HG03196 (cell line): ENCODE results near the gene KDM2A.
"Not testable (repeated sequence)": the region's sequence is repeated elsewhere in the genome, so short reads cannot be mapped to it uniquely, and the experiment has no call there.

Source experiments
- ATAC-seq: cut with Tn5 transposase; IDR thresholded peaks from one replicate; pipeline ENCODE4 v1.9.1; 2021; ENCODE audit not compliant: unreplicated experiment

Gene KDM2A

DNA sequence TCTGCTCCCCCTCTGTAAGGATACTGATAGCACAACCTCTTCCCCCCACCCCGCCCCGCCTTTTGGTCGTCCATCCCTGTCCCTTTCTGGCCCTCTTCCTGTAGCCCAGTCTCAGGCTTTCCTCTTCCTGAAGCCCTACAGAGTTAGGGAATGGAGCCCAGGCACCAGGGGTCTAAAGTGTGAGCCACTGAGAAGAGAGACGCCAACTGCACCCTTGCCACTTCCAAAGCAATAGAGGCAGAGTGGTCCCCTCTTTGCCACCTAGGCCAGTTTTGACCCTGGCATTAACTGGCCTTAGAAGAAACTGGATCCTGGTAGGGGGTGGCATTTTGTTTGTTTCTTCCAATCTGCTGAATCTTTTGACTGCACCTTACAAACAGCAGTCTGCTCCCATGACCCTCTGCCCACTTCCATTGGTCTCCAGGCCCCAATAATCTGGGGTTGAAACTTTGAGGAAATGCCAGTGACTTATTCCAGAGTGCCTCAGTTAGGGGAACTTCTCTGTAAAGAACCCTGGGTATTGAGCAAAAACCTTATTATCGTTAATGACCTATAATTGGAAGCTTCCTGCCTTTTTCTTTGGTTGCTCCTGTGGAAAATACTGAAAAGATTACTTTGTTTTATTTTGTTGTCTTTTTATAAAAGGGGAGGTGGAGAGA lies 137.5 kb downstream of the KDM2A start:
- ATAC-seq: no peak

DNA sequence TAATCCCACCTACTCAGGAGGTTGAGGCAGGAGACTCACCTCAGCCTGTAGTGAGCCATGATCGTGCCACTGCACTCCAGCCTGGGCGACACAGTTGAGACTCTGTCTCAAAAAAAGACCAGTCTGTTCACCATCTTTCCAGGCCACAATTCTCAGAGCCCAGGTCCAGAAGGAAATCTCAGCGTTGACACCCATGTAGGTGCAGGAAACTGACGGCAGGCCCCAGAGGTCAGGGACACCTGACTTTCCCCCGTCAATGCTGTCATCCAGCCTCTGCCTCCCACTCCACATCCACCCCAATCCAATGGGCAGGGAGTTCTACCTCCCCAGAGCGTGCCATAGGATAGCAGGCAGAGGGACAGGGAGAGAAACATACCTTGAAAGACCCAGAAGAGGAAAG lies 141.3 kb downstream of the KDM2A start:
- ATAC-seq: no peak

DNA sequence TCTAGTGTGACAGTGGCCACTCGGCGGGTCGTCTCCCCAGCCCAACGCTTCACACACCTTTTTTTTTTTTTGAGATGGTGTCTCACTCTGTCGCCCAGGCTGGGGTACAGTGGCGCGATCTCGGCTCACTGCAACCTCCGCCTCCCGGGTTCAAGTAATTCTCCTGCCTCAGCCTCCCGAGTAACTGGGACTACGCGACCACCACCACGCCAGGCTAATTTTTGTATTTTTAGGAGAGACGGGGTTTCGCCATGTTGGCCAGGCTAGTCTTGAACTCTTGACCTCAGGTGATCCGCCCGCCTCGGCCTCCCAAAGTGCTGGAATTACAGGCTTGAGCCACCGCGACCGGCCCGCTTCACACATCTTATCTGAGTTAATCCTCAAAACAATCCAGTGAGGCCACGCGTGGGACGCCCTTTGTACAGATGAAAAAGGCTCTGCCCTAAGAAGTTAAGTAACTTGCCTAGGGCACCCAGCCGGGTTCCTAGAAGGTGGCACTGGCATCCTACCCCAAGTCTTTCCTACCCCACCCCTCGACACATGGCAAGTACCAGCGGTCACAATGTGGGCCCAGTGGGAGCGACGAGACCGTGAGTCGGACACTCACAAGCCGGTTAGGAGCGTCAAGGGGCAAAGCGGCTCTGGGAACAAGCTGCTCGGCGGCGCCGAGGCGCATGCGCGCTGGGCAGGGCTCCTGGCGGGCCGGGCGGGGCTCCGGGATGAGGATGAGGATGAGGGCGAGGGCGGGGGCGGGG lies 142.0 kb downstream of the KDM2A start:
- ATAC-seq: not testable (repeated sequence)

DNA sequence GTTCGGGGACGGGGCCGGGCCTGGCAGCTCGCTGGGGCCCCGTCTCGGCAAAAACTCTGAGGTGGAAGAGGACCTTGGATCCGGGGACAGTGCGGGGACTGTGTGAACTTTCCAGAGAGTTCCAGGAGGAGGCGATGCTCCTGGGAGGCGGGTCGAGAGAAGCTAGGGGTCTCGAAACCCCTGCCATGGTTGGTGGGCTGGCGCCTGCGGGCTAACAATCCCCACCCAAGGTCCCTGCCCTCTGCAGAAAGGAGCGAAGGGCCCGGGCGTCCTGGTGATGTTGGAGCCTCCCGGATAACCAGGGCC lies 142.5 kb downstream of the KDM2A start:
- ATAC-seq: no peak

DNA sequence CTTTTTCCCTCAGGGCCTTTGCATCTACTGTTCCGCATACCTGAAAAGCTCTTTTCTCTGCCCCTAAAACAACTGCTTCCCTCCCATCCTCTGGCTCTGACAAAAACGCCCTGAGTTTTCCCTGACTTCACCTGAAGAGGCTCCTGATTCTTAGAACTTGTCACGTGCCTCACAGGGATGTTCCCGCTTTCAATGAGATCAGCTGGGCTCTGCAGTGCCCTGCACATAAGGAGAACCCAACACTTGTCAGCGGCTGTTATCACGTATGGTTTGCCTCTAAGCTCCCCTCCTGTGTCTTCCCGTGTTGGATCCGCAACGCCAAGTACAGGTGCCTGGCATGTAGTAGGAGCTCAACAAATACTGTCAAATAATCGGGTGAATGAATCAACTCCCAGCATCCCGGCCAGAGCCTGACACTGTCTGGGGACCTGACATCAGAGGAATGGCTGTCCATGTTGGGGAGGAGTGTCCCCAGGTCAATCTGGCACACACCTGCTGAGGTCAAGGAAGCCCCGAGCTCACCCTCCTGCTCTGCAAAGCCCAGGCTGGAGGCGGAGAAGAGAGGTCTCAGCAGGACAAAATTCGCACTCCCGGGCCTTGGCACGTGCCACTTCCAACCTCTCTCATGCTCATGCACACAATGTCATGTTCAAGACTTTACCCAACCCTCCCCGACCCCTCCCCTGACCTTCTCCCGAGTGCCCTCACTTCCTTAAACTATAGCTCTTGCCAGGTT lies 143.1 kb downstream of the KDM2A start:
- ATAC-seq: no peak

DNA sequence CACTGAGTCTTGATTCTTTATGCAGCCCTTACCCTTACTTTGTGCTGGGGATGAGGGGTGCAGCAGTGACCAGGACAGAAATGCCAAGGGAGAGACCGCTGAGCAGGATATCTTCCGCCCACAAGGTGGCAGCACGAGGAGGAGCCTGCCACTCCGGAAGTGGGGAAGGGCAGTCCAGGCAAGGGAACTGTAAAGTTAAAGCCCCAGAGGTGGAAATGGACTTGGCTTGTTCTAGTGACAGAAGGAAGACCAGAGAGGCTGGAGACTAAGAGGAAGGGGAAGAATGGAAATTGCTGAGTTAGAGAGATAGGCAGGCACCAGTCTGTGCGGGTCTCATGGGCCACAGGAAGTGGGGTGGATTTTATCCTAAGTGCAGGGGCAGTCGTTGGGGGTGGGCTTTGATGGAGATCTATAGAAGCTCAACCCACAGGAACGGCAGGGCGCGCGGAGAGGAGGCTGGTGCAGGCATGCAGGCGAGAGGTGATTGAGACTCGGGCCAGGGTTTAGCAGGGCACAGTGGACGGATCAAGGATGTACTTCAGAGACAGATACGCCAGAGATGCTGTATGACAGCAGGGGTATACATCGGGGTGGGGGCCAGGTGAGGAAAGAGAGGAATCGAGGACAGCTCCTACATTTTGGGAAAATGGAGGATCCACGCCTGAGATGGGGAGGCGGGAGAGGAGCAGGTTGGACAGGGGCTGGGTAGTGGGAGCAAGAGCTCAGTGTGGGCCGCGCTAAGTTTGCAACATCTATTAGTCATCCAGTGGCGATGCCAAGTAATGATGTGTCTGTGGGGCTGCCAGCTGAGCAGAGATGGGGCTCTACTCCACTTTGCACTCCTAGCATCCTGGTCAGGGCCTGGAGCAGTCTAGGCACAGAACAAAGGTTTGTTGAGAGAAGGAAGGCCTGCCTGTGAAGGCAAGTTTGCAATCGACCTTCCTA lies 143.9 kb downstream of the KDM2A start:
- no peak for ATAC-seq

- no peak for ATAC-seq
These were observed 145.2 kb downstream of the KDM2A start for GRCh38 chr11:67264260-67264659.

DNA sequence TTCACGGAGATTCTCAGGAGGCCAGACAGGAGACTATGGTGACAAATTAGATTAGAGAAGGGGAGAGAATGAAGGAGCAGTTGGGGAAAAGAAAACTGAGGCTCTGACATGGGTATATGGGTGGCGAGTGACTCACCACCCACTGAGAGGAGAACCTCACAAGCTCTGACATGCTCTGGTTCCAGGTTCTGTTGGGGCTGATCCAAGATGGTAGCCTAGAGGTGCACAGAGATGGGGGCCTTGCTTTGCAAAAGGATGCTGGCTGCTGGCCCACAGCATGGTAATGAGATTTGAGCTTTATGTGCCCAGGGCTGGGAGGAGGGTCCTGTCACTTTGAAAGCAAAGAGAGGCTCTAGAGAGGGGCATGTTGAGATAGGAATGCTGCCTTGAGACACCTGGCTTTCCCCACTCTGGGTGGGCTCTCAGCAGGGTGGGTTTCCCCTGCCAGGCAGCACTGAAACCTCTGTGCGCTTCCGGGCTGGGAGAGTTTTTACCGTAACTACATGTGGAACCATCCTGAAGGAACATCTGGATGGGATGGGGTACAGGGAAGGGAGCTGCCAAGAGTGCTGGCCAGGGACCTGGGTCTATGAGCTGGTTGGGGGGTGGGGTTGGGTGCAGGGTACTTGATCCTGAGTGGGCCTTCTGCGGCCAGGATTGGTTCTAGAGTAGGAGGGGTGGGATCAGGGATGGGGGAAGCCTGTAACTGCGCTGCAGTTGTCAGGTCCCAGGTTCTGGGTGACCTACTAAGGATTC lies 146.0 kb downstream of the KDM2A start:
- no peak for ATAC-seq

DNA sequence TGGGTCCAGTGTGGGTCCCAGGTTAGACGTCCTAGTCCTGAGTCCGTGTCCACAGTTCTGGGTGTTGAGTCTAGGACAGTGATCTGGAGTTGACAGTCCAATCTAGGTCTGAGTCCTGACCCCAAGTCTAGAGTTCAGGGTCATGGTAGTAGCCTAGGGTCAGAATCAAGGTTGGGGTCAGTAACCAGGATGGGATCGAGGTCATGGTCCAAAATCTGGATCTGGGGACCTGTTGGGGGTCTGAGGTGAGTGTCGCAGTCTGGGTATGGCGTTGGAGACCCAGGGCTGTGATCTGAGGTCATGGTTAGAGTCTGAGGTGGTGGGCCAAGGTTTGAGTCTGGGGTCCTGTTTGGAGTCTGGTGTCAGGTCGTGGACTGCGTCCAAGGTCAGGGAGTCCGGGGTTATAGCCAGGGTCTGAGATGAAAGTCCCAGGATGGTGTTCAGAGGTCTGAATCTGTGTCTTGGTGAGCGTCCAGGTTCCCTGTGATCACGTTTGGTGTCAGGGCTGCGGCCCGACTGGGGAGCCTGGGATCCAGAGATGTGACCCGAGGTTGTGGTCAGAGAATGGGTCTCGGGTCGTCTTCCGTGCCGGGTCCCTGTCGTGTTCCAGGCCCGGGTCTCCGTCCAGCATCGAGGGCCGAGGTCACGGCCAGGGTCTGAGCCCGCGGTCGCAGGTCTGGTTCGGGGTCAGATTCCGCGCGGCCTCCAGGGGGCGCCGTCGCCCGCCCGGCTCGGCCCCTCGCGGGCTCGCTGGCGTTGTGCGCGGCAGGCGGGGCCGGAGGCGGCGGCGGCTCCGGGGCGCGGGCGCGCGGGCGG lies 146.8 kb downstream of the KDM2A start:
- ATAC-seq: peak; percentile 31

DNA sequence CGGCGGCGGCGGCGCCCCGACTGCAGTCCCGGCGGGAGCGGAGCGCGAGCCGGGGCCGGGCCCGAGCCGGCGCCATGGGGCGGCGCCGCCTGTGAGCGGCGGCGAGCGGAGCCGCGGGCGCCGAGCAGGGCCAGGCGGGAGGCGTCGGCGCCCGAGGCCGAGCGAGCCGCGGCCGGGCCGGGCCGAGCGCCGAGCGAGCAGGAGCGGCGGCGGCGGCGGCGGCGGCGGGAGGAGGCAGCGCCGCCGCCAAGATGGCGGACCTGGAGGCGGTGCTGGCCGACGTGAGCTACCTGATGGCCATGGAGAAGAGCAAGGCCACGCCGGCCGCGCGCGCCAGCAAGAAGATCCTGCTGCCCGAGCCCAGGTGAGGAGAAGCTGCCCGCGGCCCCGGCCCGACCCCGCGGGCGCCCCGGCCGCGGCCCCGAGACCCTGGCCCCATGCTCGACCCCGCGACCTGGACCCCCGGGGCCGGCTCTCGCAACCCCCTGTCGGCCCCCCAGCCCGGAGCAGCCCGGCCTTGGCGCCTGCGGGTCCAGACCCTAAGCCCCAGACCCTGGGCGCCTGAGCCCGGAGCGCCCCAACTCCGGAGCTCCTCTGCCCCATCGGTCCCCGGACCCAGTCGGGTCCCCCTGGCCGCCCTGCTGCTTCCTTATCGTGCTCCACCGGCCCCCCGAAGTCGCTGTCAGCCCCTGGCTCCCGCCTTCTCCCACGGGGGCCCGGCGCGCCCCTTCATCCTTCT lies 147.6 kb downstream of the KDM2A start, which contains the start of gene GRK2:
Gene GRK2 (plus strand): TSS at position 25 of the 739 bp plus-strand sequence. CDS start 227 bp downstream, at position 252.
- no peak for ATAC-seq

- no peak for ATAC-seq
These were observed 148.4 kb downstream of the KDM2A start for GRCh38 chr11:67267188-67268080.

DNA sequence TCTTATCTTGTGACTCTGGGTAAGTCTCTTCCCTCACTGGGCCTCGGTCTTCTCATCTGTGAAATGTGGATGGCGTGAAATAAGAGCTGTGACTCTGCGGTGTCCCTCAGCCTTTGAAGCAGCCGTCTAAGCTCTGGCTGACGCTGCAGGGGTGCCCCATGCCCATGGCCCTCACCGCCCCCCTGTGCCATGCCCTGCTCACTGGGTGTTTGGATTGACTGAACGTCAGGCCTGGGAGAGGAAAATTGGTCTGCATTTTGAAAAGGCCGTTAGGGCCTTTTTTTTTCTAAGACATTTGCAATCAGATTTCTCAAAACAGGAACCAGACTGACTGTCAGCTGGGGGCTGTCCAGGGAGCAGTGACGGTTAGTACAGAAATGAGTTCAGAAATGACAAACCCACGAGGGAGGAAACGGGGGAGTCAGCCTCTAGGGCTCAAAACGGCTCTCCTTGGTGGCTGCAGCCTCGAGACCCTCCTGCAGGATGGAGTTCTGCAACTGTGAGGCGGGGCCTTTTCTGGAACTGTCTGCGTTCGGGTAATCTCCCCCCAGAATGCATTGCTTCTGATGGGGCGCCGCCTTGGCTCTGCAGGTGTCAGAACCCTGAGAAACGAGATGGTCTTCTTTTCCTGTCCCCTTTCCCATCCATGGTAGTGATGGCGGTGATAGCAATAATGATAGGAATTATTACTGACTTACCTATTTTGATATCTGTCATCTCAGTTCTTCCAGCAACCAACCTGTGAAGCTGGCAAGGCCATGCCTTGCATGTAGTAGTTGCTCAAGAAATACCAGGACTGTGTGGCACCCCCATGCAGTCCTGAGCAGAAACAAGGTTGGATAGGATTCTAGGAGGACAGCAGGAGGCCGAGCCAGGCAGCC lies 149.3 kb downstream of the KDM2A start:
- ATAC-seq: peak; percentile 28

DNA sequence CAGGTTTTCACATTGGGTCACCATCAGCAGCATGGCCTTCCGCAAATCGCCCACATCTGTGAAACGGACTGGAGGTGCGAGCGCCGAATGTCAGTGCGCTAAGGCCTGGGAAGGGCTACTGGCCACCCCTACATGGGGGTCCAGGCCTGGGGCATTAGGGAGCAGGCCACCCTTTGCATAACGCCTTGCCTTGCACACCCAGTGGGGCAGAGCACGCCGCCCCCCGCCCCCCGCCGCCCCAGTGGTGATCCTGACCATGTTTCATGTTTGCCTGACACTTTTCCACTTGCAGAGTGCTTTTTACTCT lies 149.9 kb downstream of the KDM2A start:
- no peak for ATAC-seq

DNA sequence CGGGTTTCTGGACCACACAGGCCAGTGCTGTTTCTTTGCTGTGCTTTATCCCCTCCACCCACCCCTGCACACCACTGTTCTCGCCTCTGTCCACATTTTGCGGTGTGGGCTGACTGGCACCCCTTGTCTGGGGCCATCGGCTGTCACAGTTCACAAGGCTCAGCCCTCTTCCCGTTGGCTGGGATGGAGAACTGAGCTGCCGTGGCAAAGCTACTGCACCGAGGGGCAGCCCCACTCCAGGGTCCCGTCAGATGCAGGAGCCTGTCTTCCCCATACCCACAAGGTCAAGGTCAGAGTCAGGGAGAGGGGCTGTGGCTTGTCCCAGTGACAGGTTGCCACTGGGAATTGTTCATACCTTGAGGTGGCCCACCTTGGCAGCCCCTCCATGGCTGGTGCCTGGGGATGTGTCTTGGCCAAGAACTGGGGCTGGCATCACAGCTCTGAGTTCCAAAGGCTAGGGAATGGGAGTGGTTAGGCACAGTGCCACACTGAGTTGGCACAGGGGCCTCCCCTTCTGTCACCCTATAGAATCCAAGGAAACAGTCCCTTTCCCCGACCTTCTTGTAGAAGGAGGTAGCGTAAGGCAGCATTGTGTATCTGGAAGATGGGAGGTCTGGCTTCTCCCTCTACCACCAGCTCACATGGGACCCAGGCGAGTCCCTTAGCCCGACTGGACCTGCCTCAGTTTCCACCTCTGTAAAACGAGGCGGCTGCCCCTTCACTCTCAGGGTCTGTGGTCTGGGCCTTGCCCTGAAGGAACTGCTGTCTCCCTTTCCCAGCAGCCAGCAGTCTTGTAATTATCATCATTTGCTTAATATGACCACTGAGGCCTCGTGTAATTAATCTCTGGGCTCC lies 150.6 kb downstream of the KDM2A start:
- ATAC-seq: no peak

- no peak for ATAC-seq
These were observed 151.5 kb downstream of the KDM2A start for GRCh38 chr11:67270256-67271204.
